ENCODE data around the gene IL13RA2. TPM values are rescaled to one million over a fixed set of nuclear protein-coding genes. Genes with fewer than 3 reads are reported as not detected.

IL13RA2 gene
- total and polyA plus RNA-seq, 2 donors (not counting 3 experiments of a cell fraction or from before 2014, with no cell fraction given): not detected

DNA sequence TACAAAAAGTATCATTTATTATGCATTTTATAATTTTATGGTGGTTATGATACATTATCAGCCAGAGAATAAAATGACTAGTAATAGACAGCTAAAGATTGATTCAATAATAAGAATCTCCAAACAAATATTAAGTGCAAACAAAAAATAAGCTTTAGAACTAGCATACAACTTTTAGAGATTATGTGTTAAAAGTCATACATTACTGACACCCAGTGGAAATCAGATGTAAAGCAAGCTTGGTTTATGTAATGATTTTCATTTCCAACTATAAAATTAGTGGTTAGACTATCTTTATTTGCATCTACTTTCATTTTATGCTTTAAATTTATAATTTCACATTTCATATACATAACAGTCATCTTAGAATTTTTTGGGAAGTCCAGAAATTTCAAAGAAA is 57.7 kb downstream of the IL13RA2 start:
- H3K27me3 ChIP-seq (ENCODE audit: control insufficient read depth in 2 of 2, insufficient read depth in 2 of 2, low read length in 2 of 2): no peaks in the 10 kb centered on the region
- DNase-seq (ENCODE audit: low read depth, low spot score) (no peak), FAIRE-seq (peak; percentile 60)
- intact Hi-C loops (cut with micrococcal nuclease): loop anchor here (2.0 to 5.0 kb wide), 4 partner anchors 187 to 1032 kb away; no protein-coding TSS in a partner anchor
- no peaks in the 10 kb centered on the region for H4K20me1 ChIP-seq (replicated peaks; ENCODE audit: control insufficient read depth, extremely low read depth, insufficient read depth, low read length)
- no peaks in the 10 kb centered on the region for H3K36me3 ChIP-seq (ENCODE audit: control insufficient read depth in 2 of 2, extremely low read depth in 1 of 2, insufficient read depth in 2 of 2, low read length in 2 of 2)
- POLR2A ChIA-PET: no interaction called here
- H3K9me1 ChIP-seq (replicated peaks; ENCODE audit: control insufficient read depth, extremely low read depth, insufficient read depth, low read length): no peaks in the 10 kb centered on the region
- no peak for TF ChIP-seq EZH2 (IDR thresholded peaks at IDR 0.05; ENCODE audit: borderline replicate concordance, low read depth, low read length, severe bottlenecking)
- no peak for TF ChIP-seq JUN (IDR thresholded peaks at IDR 0.05; ENCODE audit: borderline replicate concordance, insufficient read depth, insufficient read length, low read depth)
- TF ChIP-seq FOS (IDR thresholded peaks at IDR 0.05; ENCODE audit: borderline replicate concordance, insufficient read depth, low read length): no peak
- TF ChIP-seq, protein P1, sequence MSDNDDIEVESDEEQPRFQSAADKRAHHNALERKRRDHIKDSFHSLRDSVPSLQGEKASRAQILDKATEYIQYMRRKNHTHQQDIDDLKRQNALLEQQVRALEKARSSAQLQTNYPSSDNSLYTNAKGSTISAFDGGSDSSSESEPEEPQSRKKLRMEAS (IDR thresholded peaks at IDR 0.05; ENCODE audit: insufficient read depth, insufficient read length): no peak
- no peak for TF ChIP-seq GATA2 (IDR thresholded peaks at IDR 0.05; ENCODE audit: insufficient read depth, insufficient read length, low read depth, low read length)
- TF ChIP-seq POLR2A (IDR thresholded peaks at IDR 0.05; ENCODE audit: low read depth, low read length): no peak
- no peak for TF ChIP-seq POLR2AphosphoS5 (IDR thresholded peaks at IDR 0.05; ENCODE audit: insufficient read depth, low read depth, low read length)
- TF ChIP-seq, protein P2, sequence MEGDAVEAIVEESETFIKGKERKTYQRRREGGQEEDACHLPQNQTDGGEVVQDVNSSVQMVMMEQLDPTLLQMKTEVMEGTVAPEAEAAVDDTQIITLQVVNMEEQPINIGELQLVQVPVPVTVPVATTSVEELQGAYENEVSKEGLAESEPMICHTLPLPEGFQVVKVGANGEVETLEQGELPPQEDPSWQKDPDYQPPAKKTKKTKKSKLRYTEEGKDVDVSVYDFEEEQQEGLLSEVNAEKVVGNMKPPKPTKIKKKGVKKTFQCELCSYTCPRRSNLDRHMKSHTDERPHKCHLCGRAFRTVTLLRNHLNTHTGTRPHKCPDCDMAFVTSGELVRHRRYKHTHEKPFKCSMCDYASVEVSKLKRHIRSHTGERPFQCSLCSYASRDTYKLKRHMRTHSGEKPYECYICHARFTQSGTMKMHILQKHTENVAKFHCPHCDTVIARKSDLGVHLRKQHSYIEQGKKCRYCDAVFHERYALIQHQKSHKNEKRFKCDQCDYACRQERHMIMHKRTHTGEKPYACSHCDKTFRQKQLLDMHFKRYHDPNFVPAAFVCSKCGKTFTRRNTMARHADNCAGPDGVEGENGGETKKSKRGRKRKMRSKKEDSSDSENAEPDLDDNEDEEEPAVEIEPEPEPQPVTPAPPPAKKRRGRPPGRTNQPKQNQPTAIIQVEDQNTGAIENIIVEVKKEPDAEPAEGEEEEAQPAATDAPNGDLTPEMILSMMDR (IDR thresholded peaks at IDR 0.05; ENCODE audit: extremely low read depth in 1 of 2, insufficient read depth in 1 of 2, low read depth in 1 of 2, low read length in 2 of 2): no peak
- no peak for TF ChIP-seq MYC (IDR thresholded peaks at IDR 0.05; ENCODE audit: low read depth, low read length)
- no TSS peak for BruUV-seq (replicated peaks)
- H2AFZ ChIP-seq (ENCODE audit: low read depth, low read length): no peak overlapping the region
- CTCF ChIA-PET: interaction anchor here (0.7 to 1.9 kb wide), 14 partner anchors 9 to 1032 kb away, joined by 3 to 60 read pairs (median 4); no protein-coding TSS in a partner anchor
- H3K9me3 ChIP-seq (replicated peaks; ENCODE audit: control insufficient read depth, insufficient read depth, low read length): no peaks in the 10 kb centered on the region
- no peaks in the 10 kb centered on the region for H3K4me1 ChIP-seq (ENCODE audit: control insufficient read depth, extremely low read depth, insufficient read depth, low read length)
- H3K4me2 ChIP-seq (ENCODE audit: insufficient read depth, low read length): no peak overlapping the region
- dilution Hi-C loops (cut with MboI; ENCODE audit: extremely low pct_ligation_motif_present, low sequenced_read_pairs): no loop called here
- no peak overlapping the region for H3K27ac ChIP-seq (ENCODE audit: insufficient read depth, low read depth, low read length)
- no peak overlapping the region for H3K4me3 ChIP-seq (replicated peaks in 1 of 3; ENCODE audit: insufficient read depth in 1 of 3, low read depth in 1 of 3, low read length in 3 of 3)
- no peak overlapping the region for H3K9ac ChIP-seq (replicated peaks; ENCODE audit: extremely low read depth, insufficient read depth, low read length)
- H3K79me2 ChIP-seq (ENCODE audit: control insufficient read depth, insufficient read depth, low read length): no peaks in the 10 kb centered on the region

Small RNA genes within 50 kb of the gene (small RNA-seq; reads per million reads assigned to genes)
- gene RNU6-648P (ENCODE audit: insufficient read depth, insufficient read length, low read depth, low replicate concordance): not detected

Other genes with a start within 250 kb of the IL13RA2 start
- not detected in 2 replicates for gene RBMXL3, start 171.8 kb upstream of the IL13RA2 start, total RNA-seq
- not detected in 2 replicates for gene RBMXL3, start 171.8 kb upstream of the IL13RA2 start, polyA plus RNA-seq
- gene LRCH2, start 216.5 kb upstream of the IL13RA2 start, total RNA-seq: 4.6 and 4.7 TPM in 2 replicates
- gene LRCH2, start 216.5 kb upstream of the IL13RA2 start, polyA plus RNA-seq: 0.94 and 1.1 TPM in 2 replicates

All from endothelial cell of umbilical vein (primary cell).